DMS153 treated with DMSO at 0.1 percent for 48 hours (cell line): Measurements from ENCODE around the gene TPD52L1.
"Not testable (repeated sequence)": the region's sequence is repeated elsewhere in the genome, so short reads cannot be mapped to it uniquely, and the experiment has no call there.

Experiments used
- DNase-seq: peaks from one replicate; lab custom pipeline; 2025; ENCODE audit not compliant: unreplicated experiment; lab: John Stamatoyannopoulos, UW

Gene TPD52L1

DNA sequence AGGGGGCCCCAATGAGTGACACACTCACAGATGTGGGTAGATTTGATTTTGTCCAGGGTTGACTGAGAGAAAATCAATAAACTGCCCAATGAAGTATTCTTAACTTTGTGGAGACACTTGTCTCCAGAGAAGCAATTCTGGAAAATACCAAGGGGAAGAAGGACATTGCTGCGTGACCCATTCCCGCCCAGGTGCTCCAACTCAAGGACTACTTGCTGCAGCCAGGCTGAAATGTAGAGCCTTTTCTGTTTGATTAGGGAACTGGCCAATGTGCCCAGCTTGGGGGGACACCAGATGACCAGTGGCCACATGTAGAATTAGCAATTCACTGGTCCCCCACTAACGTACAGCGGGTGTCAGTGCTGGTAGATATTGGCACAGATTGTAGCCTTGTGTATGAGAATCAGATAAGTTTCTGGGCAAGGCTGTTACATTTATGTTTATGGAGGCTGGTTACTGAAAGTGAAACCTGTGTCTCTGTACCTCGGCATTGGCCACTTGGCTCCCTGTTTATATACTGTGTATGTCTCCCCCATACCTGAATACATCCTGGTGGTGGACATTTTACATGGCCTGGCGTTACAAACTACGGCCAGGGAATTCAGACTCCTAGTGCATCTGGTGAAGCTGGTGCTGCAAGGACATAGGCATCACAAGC is 115.9 kb downstream of the TPD52L1 start:
- no peak for DNase-seq

GRCh38 chr6:125270380-125270779 is 116.8 kb downstream of the TPD52L1 start:
- DNase-seq: no peak

- no peak for DNase-seq
These were observed 118.0 kb downstream of the TPD52L1 start for GRCh38 chr6:125271486-125272159.

DNA sequence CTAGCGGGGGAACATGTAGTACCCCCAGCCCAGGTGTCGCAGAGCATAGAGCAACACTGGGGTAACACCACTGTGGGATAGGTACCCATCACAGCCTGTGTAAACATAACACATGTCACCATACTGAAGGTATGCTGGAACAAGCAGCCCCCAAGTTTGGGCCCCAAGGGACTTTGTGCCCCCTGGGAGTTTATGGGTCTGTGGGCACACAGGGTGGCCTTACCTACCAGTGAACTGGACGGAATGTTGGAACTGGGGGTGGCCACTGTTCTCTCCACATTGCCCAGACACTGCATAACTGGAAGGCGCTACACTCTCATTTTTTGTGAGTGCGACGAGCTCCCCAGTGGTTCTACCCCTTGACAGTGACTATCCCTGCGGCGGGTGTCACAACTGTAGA is 119.7 kb downstream of the TPD52L1 start:
- DNase-seq: no peak

DNA sequence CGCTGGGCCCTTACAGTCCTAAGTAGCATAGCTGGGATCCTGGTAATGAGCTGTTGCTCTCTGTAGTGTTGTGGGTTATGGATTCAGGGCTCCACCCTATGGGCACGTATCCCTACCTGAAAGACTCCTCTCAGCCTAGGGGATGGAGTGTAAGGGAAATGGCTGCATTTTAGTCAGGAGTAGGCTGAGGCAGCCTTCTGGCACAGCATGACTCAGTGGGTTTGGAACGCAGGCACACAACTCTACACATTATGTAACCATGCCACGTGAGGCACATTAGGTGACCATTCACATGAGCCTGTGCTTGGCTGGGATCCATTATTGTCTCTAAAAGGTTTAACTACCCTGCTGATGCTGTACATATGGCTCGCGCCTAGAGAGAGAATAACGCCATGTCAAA is 120.4 kb downstream of the TPD52L1 start:
- no peak for DNase-seq

- DNase-seq: no peak
These were observed 121.4 kb downstream of the TPD52L1 start for GRCh38 chr6:125274935-125275334.

DNA sequence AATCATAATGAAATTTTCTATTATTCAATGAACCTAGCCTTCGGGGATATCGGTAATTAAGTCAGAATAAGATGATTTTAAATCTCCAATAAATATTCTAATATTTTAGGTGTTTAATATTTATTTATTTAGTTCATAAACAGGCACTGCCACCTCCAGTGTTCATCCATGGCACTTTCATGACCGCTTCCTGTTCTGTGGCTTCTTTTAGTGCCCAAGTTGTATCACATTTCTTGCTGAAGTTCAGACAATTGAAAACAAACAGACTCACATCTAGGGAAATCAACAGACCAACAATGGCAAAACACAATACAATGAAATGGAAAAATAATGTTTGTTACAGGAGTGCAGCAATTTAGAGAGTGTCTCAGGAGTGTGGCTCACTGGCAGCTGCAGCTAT is 122.2 kb downstream of the TPD52L1 start:
- DNase-seq: no peak

DNA sequence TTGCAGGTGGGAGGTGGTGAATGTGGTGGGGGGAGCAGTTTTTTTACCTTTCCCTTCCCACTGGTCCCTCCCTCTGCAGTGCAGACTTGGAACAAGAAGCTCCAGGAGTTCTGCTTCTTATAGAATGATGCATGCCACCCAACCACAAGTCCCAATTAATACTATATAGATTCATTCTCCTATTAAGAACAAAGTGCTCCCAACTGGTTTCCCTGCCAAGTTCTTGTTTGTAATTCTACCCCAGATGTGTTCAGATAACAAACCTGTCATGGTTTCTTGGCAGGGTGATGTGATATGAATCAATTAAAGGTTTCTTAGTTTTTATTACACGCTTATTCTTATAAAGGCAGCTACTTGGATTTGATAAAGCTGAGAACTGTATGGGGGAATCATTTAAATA is 124.3 kb downstream of the TPD52L1 start:
- DNase-seq: no peak

GRCh38 chr6:125279961-125280360 is 126.4 kb downstream of the TPD52L1 start:
- DNase-seq: no peak

- not testable (repeated sequence) for DNase-seq
These were observed 126.9 kb downstream of the TPD52L1 start for GRCh38 chr6:125280370-125281035.

DNA sequence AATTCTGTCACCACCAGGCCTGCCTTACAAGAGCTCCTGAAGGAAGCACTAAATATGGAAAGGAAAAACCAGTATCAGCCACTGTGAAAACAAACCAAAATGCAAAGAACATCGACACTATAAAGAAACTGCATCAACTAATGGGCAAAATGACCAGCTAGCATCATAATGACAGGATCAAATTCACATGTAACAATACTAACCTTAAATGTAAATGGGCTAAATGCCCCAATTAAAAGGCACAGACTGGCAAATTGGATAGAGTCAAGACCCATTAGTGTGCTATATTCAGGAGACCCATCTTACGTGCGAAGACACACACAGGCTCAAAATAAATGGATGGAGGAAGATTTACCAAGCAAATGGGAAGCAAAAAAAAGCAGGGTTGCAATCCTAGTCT is 128.9 kb downstream of the TPD52L1 start:
- not testable (repeated sequence) for DNase-seq

DNA sequence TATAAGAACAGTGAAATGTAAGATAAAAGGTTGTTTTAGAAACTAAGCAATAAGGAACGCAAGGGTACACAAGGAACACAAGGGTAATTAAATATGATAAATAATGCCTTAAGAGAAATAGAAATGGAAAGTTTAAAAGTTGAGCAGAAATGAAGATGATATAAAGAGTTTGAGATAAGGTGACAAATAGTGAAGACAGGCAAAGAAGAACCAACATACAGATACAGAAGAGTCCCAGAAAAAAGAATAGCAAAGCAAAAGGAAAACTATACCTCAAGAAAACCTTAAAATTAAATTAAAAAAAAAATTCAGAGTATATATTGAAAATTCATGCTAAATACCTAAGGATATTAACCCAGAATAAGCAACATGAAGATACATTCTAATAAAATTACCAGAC is 131.8 kb downstream of the TPD52L1 start:
- DNase-seq: no peak

DNA sequence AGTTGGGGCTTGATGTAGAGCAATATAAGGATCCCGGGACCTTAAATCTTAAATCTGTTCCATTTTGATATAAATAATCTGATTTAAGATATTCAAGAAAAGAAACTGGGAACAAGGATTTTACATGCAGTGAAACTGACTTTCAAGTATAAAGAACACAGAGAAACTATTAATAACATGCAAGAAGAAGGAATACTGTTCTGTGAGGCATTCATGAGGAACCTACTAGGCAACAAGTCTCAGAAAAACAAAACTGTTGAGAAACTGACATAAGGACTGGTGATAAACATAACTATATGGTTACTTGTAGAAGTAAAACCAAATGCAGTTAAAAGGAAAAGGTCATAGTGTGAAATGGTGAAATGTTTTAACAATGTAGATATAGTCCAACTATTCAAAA is 132.4 kb downstream of the TPD52L1 start:
- no peak for DNase-seq

- no peak for DNase-seq
These were observed 134.1 kb downstream of the TPD52L1 start for GRCh38 chr6:125287718-125288117.

DNA sequence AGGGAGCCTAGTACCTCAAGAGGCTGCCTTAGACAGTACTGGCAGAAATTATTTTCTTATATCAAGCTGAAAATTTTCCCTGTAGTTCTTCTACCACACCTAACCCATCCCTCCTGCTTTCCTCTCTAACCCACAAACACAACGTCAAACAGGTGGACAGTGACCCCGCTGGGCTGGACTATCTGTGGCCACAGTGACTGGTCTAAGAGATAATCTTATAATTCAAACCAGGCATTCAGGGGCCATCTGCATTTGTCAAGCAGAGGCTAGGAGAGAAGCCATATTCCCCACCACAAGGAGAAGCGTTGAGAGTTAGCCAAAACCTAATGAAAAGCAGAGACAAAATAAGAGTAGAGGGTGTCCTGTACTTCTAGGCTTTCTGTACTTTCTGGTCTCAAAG is 140.0 kb downstream of the TPD52L1 start:
- no peak for DNase-seq

- DNase-seq: no peak
These were observed 140.5 kb downstream of the TPD52L1 start for GRCh38 chr6:125294036-125294435.

- no peak for DNase-seq
These were observed 141.4 kb downstream of the TPD52L1 start for GRCh38 chr6:125294925-125295324.

- no peak for DNase-seq
These were observed 142.9 kb downstream of the TPD52L1 start for GRCh38 chr6:125296471-125296870.

GRCh38 chr6:125299257-125299656 is 145.7 kb downstream of the TPD52L1 start:
- DNase-seq: no peak

GRCh38 chr6:125300992-125301434 is 147.4 kb downstream of the TPD52L1 start:
- DNase-seq: no peak

- DNase-seq: peak; percentile 55
These were observed 148.1 kb downstream of the TPD52L1 start, which contains the start of gene HDDC2 for GRCh38 chr6:125301435-125302391. Gene HDDC2, minus strand, starts transcription at chr6:125301967. Its CDS starts 35 bp downstream, at chr6:125301932.
